HG03025 (cell line): Measurements from ENCODE around the gene CEP164.
"Not testable (repeated sequence)": the region's sequence is repeated elsewhere in the genome, so short reads cannot be mapped to it uniquely, and the experiment has no call there.

Source experiments
- ATAC-seq: cut with Tn5 transposase; IDR thresholded peaks from one replicate; pipeline ENCODE4 v1.9.1; 2021; ENCODE audit warnings: mild to moderate bottlenecking, moderate library complexity; ENCODE audit not compliant: unreplicated experiment, low FRiP score

Gene CEP164

GRCh38 chr11:117437041-117437790, 109.6 kb downstream of the CEP164 start:
- ATAC-seq: no peak

- no peak for ATAC-seq
Observed at GRCh38 chr11:117437791-117438130, 110.1 kb downstream of the CEP164 start.

DNA sequence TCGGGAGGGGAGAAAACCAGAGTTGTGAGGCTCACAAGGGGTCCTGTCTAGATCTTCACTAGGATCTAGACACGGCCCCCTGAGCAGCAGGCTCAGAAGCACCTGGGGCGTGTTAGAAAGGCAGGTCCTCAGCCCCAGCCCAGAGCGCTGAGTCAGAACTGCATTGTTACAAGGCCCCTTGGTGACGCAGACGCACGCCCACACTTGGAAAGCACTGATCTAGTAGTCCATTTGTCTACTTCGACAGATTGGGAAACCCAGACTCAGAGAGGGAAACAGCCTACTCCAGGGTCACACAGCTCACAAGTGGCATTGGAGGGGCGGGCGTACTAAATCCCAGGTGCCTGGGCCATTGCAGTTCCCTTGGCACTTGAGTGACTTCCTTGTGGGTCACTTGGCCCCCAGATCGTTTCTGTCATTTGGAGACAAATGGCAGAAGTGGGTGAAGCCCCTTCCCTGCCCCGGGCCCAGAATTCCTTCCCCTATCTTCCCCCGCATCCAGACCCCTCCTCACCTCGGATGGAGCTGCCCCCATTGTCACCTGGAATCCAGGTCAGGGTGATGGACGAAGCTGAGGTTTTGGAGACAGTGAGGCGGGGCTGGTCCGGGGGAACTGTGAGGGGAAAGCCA, 110.8 kb downstream of the CEP164 start:
- ATAC-seq: no peak

DNA sequence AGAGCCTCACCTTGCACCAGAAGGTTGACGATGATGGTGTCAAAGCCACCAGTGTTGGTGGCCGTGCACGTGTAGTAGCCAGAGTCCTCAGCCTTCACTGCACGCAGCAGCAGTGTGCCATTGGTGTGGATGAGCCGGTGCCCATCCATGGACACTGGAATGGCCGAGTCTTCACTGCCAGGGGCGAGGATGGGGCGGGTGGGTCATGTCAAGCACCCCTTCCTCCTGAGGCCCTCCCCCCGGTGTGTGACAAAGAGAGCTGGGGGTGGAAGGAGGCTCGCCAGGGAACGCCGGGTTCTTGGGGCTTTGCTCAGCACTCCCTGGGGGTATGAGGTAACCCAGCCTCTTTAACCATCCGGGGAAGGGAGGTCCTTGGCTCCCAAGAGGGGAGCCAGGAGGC, 111.6 kb downstream of the CEP164 start:
- no peak for ATAC-seq

- no peak for ATAC-seq
Observed at GRCh38 chr11:117440258-117440657, 112.6 kb downstream of the CEP164 start.

GRCh38 chr11:117441146-117441975, 113.7 kb downstream of the CEP164 start:
- no peak for ATAC-seq

DNA sequence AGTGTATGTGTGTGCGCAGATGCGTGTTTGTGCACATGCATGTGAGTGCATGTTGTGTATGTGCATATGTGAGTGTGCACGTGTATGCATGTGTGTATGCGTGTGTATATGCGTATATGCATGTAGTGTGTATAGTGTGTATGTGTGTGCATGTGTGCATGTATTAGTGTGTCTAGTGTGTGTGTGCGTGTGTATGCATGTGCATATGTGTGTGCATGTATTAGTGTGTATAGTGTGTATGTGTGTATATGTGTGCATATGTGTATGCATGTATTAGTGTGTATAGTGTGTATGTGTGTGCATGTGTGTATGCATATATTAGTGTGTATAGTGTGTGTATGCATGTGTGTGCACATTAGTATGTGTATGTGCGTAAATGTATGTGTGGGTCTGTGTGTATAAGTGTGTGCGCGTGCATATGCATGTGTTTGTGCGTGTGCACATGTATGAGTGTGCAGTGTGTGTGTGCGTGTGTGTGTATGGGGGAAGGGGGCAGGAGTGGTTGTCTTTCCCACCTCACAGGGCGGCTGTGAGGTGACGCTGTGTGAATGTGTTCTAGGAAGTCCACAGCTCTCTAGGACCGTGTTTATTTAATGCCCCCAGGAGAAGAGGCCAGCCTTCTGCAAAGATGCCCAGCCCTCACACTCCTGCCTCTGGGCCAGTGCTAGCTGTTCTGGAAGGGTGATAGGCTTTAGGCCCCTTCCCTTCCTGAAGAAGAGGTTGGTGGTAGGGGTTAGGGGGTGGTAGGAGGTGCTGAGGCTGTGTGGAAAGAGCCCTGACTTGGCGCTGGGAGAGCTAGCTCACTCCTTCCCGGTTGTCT, 114.6 kb downstream of the CEP164 start:
- ATAC-seq: no peak

- no peak for ATAC-seq
Observed at GRCh38 chr11:117442869-117443239, 115.2 kb downstream of the CEP164 start.

DNA sequence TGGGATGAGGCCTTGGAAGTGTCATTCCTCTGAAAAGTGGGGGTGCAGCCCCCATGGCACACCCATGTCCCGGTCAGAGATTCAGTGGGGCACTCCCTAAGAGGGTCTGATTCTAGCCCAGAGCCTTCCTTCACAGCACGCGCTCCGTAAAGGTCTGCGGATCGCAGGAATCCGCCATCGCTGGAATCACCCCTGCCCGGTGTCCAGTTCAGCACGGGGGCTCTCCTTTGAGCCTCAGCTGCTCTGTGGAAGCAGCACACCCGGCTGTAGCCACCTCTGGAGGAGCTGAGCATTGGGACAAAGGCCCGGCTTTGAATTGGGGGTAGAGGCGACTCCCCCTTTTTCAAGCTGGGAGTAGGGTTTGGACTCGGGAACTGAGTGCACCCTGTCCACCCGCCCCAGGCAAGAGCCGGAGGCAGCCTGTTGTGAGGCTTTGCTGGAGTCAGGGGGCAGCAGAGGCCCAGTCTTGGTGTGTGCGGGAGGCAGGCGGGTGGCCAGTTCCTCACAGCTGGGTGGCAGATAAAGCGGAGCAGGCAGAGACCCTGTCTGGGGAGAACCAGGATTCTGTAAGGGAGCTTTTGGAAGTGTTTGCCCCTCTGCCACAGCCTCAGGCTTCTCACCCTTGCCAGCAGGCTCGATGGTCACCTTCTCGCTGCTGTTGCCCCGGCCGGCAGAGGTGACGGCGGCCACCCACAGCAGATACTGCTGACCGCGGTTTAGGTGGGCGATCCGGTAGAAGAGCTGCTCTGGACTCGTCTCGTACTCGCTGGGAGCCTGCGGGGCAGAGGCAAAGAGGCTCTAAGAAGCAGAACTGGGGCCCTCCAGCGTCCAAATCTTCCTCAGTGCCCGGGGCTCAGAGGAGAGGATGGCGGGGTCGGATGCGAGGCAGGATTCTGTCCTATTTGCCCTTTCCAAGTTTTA, 115.9 kb downstream of the CEP164 start:
- ATAC-seq: no peak

DNA sequence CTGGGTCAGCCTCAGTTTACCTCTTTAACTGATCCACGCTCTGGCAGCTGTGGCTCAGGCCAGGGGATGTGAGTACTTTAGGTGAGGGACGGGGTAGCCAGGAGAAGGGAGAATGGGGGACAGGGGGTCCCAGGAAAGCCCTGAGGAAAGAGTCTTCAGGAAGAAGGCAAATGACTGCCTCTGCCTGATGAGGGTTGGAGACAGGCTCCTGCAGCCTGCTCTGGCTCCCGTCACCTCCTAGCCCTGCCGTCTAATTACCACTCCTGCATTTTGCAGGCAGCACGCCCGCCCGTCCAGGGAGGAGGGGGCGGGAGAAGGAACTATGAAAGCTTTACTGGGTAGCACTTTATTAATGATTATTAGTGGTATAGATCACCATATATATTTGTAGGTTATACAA, 116.6 kb downstream of the CEP164 start:
- ATAC-seq: no peak

GRCh38 chr11:117444711-117445658, 117.3 kb downstream of the CEP164 start:
- ATAC-seq: no peak

- no peak for ATAC-seq
Observed at GRCh38 chr11:117449111-117449693, 121.5 kb downstream of the CEP164 start.

GRCh38 chr11:117453886-117454563, 126.4 kb downstream of the CEP164 start:
- ATAC-seq: no peak

DNA sequence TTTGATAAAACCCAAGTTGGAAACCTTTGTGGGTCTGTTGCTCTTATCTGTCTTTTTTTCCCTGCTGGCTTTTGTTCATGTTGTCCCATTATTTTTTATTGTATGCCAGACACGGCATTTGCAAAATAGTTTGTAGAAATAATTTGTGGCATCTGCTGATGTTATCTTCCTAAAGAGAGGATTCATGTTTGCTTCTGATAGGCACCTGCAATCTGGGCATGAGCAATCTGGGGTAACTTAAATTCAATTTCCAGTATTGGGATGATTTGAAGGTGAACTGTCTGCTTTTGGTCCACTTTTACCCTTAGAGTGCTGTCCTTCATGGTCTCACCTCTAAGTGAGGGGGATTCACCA, 126.9 kb downstream of the CEP164 start:
- no peak for ATAC-seq

DNA sequence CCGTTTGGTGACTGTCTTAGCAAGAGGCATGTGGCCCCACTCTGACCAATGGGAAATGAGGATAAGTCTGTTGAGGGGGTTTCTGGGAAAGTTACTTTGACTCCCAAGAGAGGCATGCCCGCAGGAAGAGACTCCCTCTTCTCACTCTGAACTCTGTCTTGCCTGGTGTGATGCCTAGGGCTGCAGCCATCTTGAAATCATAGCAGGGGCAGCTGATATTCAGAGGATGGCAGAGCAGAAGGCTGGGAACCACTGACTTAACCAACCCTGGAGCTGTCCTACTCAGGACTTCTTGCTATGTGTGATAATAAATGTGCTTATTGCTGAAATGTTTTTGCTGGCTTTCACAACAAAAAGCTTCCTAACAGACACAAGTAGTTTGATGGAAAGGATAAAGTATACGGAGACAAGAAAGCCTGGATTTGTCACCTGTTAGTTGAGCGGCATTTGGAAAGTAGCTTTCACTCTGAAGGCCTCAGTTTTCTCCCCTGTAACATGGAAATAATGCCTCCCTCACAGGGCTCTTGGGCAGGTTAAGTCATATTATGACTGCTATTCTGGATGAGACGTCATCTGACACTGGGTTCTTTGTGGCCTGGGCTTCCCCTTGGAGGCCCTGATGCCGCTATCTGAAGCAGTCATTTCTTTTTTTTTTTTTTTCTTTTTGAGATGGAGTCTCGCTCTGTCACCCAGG, 128.5 kb downstream of the CEP164 start:
- ATAC-seq: no peak

GRCh38 chr11:117456721-117457029, 129.0 kb downstream of the CEP164 start:
- not testable (repeated sequence) for ATAC-seq

DNA sequence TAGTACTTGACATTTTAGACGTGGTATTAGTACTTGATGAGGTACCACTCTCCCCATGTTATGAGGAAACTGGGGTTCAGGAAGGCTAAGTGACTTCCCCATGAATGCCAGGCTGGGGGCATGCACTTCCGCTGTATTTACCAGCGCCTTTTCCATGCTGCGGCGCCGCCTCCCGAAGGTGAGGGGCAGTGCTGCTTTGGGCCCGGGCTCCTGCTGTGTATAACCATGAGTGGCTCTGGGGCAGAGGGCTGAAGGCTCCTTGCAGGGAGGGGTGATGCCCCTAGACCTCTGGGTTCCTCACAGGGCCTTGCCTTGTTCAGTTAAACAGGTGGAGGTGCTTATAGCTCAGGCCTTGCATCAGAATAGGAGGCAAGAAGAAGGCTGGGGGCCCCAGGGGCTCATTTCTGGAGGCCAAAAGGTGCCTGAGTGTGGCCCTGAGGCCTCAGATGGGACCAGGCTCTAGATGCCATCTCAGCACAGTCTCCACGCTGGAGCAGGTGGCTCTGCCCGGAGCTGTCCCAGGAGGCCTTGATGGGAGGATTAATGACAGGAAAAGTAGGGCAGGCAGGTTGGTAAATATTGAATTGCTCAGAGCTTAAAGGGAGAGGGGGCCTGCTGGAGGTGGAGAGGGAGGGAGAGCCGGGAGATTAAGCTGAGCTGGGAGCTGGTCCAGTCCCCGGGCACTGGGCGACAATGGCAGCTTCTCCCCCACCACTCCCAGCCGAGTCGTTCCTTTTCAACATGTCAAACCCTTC, 129.6 kb downstream of the CEP164 start:
- ATAC-seq: no peak
